Umbilical cord (tissue), 2 donors: Measurements from ENCODE around the gene SHC3. TPM values are rescaled to one million over a fixed set of nuclear protein-coding genes. Genes with fewer than 3 reads are reported as not detected.
"Not testable (repeated sequence)": the region's sequence is repeated elsewhere in the genome, so short reads cannot be mapped to it uniquely, and the experiment has no call there.

ENCODE experiments used
- DNase-seq: peaks from one replicate; pipeline ENCODE4 v3.0.0-alpha.2; 2015; ENCODE audit warnings: low spot score
- total RNA-seq: library from RNA; depleted of rRNA; stranded (reverse); fragments of >200 nt; gene quantifications from one replicate; pipeline ENCODE4 v1.2.3, GENCODE V29; 2014; ENCODE audit warnings: low replicate concordance; ENCODE audit not compliant: insufficient read depth

SHC3 gene
- 3.1 TPM for total RNA-seq

GRCh38 chr9:89177944-89178829 lies at the start of gene SHC3:
SHC3 (minus strand) TSS chr9:89178818; CDS start chr9:89178460, 358 bp downstream.
- DNase-seq: no peak

DNA sequence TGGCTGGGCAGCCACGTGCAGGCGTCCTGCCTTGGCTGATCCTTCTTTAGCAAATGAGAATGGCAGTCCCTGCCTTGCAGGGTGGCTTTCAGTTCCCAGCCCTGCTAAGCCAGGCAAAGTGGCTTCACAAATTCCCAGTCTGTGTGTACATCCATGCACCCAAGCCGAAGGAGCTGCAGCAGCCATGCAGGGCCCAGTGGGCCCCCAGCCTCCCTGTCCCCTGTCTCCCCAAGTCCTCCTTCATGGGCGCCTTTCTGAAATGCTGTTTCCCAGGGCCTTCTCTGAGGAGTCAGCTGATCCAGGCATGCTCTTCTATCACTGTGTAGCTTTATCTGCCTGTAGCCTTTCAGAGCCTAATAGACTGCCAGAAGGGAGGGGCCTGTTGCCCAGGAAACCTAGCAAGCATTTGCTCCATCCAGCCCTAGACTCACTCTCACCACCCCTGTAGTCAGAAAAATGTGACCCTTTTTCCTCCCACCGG lies 47.4 kb upstream of the SHC3 start:
- peak; percentile 82 for DNase-seq

GRCh38 chr9:89225587-89225986 lies 47.0 kb upstream of the SHC3 start:
- DNase-seq: peak; percentile 61

GRCh38 chr9:89225036-89225435 lies 46.4 kb upstream of the SHC3 start:
- no peak for DNase-seq

GRCh38 chr9:89224633-89225032 lies 46.0 kb upstream of the SHC3 start:
- DNase-seq: no peak

DNA sequence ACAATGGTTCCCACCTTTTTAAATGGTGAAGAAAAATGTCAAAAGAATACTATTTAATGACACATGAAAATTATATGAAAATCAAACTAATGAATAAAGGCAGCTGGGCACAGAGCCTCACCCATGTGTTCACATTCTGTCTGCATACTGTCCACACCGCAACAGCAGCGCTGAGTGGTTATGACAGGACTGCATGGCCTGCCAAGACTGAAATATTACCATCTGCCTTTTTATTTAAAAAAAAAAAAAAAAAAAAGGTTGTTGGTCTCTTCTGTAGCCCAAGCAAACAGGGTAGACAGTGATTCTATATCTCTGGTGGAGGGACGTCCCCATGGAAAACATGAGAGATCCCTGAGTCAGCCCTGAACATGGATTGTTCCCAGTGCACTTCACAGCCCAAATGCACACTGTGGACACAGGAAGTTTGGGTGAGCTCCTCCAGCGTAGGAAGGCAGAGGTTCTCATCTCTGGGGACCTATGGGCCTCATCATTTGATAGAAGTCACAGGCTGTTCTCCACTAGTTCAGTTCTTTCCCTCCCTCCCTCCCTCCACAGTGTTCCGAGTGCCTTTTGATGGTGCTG lies 44.9 kb upstream of the SHC3 start:
- no peak for DNase-seq

GRCh38 chr9:89219637-89220036 lies 41.0 kb upstream of the SHC3 start:
- DNase-seq: no peak

GRCh38 chr9:89218040-89218928 lies 39.7 kb upstream of the SHC3 start:
- no peak for DNase-seq

- no peak for DNase-seq
Observed at GRCh38 chr9:89215342-89215741, 36.7 kb upstream of the SHC3 start.

- no peak for DNase-seq
Observed at GRCh38 chr9:89213396-89213880, 34.8 kb upstream of the SHC3 start.

DNA sequence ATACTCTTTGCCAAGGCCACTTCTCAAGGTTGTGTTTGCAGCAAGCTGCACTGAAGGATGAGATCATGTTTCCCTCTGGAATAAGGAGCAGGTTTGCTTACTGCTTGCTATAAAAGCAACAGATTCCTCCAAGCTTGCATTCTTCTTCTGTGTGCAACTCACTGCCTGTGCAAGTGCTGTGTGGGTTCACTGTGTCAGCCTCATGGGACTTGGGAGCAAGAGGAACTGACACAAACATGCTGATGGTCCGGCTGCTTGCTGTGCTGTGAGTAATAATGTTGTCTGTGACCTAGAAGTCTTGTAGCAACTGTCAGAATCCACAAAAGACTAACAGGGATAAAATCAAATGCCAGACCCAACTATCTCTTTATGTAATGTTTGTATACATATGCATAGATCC lies 33.6 kb upstream of the SHC3 start:
- DNase-seq: no peak

DNA sequence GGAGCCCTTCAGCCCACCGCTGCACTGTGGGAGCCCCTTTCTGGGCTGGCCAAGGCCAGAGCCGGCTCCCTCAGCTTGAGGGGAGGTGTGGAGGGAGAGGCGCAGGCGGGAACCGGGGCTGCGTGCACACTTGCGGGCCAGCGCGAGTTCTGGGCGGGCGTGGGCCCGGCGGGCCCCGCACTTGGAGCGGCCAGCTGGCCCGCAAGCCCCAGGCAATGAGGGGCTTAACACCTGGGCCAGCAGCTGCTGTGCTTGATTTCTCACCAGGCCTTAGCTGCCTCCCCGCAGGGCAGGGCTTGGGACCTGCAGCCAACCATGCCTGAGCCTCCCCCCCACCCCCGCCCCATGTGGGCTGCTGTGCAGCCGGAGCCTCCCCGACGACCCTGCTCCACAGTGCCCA lies 30.7 kb upstream of the SHC3 start:
- DNase-seq: not testable (repeated sequence)

GRCh38 chr9:89207026-89207425 lies 28.4 kb upstream of the SHC3 start:
- DNase-seq: no peak

DNA sequence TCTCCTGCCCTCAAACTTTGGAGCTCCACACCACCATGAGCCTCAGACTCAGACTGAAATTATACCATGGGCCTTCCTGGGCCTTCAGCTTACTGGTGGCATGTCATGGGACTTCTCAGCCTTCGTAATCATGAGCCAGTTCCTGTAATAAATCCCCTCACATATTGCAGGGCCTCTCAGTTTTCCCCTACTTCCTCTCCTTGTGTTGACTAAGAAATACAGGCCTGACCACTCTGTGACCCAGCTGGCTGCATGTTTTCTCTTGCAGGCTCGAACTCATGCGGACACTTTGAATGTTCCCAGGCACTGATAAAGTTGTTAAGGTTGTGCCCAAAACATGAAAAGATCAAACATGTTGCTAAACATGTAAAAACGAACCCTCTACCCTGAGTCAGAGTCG lies 26.2 kb upstream of the SHC3 start:
- no peak for DNase-seq

DNA sequence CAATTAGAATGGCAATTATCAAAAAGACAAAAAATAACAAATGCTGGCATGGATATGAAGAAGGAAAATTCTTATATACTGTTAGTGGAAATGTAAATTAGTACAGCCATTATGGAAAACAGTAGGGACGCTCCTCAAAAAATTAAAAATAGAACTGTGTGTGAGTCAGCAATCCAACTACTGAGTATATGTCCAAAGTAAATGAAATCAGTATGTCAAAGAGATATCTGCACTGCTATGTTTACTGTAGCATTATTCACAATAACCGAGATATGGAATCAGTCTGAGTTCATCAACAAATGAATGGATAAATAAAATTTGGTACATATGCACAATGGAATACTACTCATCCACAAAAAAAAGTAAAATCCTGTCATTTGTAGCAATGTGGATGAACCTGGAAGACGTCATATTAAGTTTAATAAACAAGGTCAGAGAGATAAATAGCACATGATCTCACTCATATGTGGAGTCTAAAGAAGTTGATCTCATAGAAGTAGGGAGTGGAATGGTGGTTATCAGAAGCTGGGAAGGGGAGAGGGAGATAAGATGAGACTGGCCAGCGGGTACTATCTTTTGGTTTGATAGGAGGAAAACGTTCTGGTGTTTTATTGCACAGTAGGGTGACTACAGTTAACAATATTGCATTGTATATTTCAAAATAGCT lies 16.6 kb upstream of the SHC3 start:
- DNase-seq: no peak

DNA sequence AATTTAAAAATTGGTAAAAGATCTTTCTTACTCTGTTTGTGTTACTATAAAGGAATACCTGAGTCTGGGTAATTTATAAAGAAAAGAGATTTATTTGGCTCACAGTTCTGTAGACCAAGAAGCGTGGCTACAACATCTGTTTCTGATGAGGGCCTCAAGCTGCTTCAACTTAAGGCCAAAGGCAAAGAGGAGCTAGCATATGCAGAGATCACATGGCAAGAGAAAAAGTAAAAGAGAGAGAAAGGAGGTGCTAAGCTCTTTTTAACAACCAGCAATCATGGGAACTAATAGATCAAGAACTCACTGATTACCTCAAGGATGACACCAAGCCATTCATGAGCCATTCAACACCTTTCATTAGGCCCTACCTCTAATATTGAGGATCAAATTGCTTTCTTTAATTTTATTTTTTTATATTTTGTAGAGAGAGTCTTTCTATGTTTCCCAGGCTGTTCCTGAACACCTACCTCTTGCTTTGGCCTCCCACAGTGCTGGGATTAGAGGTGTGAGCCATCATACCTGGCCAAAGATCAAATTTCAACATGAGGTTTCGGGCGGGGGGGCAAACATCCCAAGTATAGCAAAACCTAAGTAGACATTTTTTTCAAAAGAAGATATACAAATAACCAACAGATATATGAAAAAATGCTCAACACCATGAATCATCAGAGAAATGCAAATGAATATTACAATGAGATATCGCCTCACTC lies 16.0 kb upstream of the SHC3 start:
- DNase-seq: no peak

DNA sequence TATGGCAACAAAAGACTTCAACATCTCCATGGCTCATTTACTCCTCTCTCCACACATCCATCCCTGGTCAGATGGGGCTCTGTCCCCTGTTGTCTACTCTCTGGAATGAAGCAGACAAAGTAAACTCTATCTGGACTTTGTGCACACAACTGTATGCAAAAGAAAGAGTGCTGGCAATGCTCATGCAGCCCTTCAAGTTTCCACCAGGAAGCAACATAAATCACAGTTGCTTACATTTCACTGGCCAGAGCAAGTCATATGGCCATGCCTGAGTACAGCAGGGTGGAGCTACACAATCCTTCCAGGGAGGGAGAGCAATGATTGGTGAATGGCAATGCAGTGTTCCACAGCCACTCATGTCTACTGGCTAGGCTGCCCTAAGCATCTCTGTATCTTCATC lies 12.4 kb upstream of the SHC3 start:
- no peak for DNase-seq

GRCh38 chr9:89189215-89189614 lies 10.6 kb upstream of the SHC3 start:
- no peak for DNase-seq

DNA sequence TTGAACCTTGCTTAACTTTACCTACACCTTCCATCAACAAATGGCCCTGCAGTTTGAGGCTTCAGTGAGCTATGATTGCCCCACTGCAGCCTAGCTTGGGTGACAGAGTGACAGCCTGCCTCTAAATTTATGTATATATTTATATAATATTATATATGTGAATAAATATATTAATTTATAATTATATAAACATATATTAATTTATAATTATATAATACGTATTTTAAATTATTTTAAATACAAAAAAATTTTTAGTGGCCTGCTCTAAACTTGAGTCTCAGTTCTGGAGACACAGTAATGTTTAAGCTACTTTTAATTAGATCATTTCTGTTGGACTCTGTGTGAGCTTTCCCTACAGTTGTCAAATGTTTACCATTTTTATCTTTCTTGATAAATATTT lies 9.3 kb upstream of the SHC3 start:
- DNase-seq: no peak

DNA sequence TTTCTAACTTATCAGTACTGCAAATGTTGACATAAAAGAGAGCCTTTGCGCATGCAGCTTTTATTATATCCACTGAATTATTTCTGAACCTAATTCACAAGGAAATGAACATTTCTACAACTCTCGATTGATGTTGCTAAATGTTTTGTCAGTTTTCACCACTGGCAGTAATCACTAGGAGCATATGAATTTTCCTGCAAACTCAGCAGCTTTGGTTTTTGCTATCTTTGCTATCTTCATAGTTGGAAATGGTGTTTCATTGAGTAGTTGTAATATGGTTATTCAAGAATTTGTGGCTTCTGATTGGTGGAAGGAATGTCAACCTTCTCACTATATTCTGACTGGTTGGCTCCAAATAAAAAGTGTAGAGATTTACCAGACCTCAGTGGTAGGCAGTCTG lies 8.9 kb upstream of the SHC3 start:
- DNase-seq: no peak

DNA sequence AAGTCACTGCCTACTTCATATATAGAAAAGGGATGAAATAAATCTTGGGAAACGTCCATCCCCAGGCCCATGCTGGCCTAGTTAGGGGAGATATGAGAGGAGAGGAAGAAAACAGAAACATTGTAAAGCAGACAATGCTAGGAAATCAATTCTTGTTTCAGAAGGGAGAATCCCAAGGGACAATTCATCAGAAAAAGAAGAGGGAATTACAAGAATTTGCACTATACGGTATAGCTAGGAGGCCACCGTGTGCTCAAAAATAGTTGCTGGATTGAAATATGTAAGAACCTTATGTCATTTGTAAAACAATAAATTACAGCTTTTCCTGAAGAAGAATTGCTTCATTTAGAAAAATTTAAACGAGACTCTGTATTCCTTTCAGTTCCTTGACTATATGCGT lies 8.3 kb upstream of the SHC3 start:
- no peak for DNase-seq
